DOHH2 (cell line): ENCODE results near the gene PTPRN2.

Experiments
- CTCF ChIP-seq: fragments of 200-600 bp; sonication (generic); IDR thresholded peaks from one replicate; pipeline ENCODE4 v1.5.1; 2014; ENCODE audit warnings: antibody characterized with exemption, mild to moderate bottlenecking, low read depth, low read length; ENCODE audit not compliant: poor library complexity, severe bottlenecking
- EZH2phosphoT487 ChIP-seq: fragments of 200-600 bp; sonication (generic); IDR thresholded peaks from 2 replicates; pipeline ENCODE4 v1.6.1; 2017; ENCODE audit warnings: borderline replicate concordance, mild to moderate bottlenecking, antibody characterized with exemption, low read length, moderate library complexity, mixed read lengths

GRCh38 chr7:157620616-157621015, 967.0 kb downstream of the PTPRN2 start:
- TF ChIP-seq CTCF (no peak), EZH2phosphoT487 (no peak)
